Uterus (tissue), 4 donors: ENCODE results near the gene ARAP2. TPM values are rescaled to one million over a fixed set of nuclear protein-coding genes. Genes with fewer than 3 reads are reported as not detected.

ENCODE experiments used
- DNase-seq, 2 donors: peaks; one replicate each; pipeline ENCODE4 v3.0.0-alpha.2; 2019 to 2020
- H3K27ac ChIP-seq, 2 donors: fragments of 200-600 bp; sonication (generic); 1 replicate in 1 of 2; 2 replicates in 1 of 2; pipeline ENCODE4 v1.5.1; 2016 to 2018
- H3K27me3 ChIP-seq, 2 donors: fragments of 200-600 bp; sonication (generic); one replicate each; pipeline ENCODE4 v1.5.1; 2018 to 2019; ENCODE audit warnings: control low read depth in 1 of 2
- H3K36me3 ChIP-seq, 2 donors: fragments of 200-600 bp; sonication (generic); one replicate each; pipeline ENCODE4 v1.5.1; 2019; ENCODE audit warnings: control low read depth in 1 of 2
- H3K4me1 ChIP-seq, 2 donors: fragments of 200-600 bp; sonication (generic); one replicate each; pipeline ENCODE4 v1.5.1; 2018 to 2019; ENCODE audit warnings: control low read depth in 1 of 2
- H3K4me3 ChIP-seq, 2 donors: fragments of 200-600 bp; sonication (generic); 1 replicate in 1 of 2; 2 replicates in 1 of 2; pipeline ENCODE4 v1.5.1; 2018 to 2019; ENCODE audit warnings: mild to moderate bottlenecking in 1 of 2
- H3K9me3 ChIP-seq, 2 donors: fragments of 200-600 bp; sonication (generic); one replicate each; pipeline ENCODE4 v1.5.1; 2019; ENCODE audit warnings: control low read depth in 1 of 2
- CTCF ChIP-seq, 4 experiments: fragments of 200-600 bp in 2 of 4; fragments of 450-650 bp in 2 of 4; sonication (generic) in 2 of 4; IDR thresholded peaks; one replicate each; pipeline ENCODE4 v1.5.1; 2016 to 2019; ENCODE audit warnings: antibody characterized with exemption in 4 of 4, mild to moderate bottlenecking in 2 of 4, moderate library complexity in 1 of 4
- POLR2A ChIP-seq, 2 donors: fragments of 450-650 bp; IDR thresholded peaks; one replicate each; pipeline ENCODE4 v1.6.1; 2016; ENCODE audit warnings: antibody characterized with exemption in 2 of 2, mild to moderate bottlenecking in 1 of 2, moderate library complexity in 1 of 2
- intact Hi-C: fragments of 100-400 bp; cut with DNase I; formaldehyde crosslinking; loops from one replicate; pipeline ENCODE4 v1.15.1; 2023; ENCODE audit warnings: low total_unique reads
- total RNA-seq, 4 donors: library from RNA; depleted of rRNA in 3 of 4; stranded (reverse); fragments of >200 nt in 3 of 4; gene quantifications; one replicate each; pipeline versions ENCODE4 v1.1.0 to v1.2.4, GENCODE V29; 2014 to 2023
- donor health status: DM: yes; HTN: yes; CAD: no.

The ARAP2 gene
- total RNA-seq, 4 donors from 2014 or later = 10.5 to 134 (median 27.1) TPM

- no peak overlapping the region for H3K27ac ChIP-seq
- no peak overlapping the region for H3K4me3 ChIP-seq
- TF ChIP-seq CTCF (IDR thresholded peaks at IDR 0.05) (no peak), POLR2A (IDR thresholded peaks at IDR 0.05) (no peak)
- H3K27me3 ChIP-seq = no peaks in the 10 kb centered on the region
- H3K36me3 ChIP-seq = no peaks in the 10 kb centered on the region
- no peak for DNase-seq
- intact Hi-C loops = no loop called here
- H3K9me3 ChIP-seq = no peaks in the 10 kb centered on the region
- H3K4me1 ChIP-seq = no peaks in the 10 kb centered on the region
Measured at GRCh38 chr4:36286481-36286871, 42.2 kb upstream of the ARAP2 start.

DNA sequence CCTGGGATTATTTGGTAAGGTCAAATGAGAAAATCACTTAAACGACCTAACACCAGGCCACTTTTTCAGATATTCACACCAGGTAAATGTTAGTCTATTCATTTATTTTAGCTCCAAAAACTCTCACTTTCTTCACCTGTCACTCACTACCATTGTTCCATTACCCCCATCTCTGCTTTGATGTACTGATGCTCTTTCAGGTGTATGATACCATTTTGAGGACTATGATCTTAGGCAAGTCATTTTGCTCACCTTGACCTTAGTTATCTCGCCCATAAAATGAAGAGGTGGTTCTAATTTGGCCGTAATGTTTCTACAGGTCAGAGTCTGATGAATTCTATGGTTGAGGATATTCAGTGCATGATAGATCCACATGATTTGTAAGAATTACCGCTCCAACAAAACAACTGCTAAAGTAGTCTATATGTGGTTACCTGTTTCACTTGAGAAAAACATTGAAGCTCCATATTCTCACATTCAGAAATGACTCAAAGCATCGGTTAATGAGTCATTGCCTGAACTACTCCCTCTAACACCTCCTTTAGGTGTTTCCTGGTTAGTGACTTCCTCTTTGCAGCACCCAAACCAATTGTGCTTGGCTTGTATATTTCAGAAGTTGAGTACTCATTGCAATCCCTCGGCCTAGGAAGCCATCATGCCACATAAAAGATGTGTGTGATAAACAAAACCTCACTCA, 41.6 kb upstream of the ARAP2 start:
- Histone ChIP-seq H3K9me3 (no peaks in the 10 kb centered on the region), H3K4me3 (no peak overlapping the region), H3K27me3 (no peaks in the 10 kb centered on the region), H3K4me1 (no peaks in the 10 kb centered on the region), H3K27ac (no peak overlapping the region), H3K36me3 (no peaks in the 10 kb centered on the region)
- no peak for DNase-seq
- intact Hi-C loops = no loop called here
- no peak for TF ChIP-seq CTCF (IDR thresholded peaks at IDR 0.05)
- TF ChIP-seq POLR2A (IDR thresholded peaks at IDR 0.05) = no peak

DNA sequence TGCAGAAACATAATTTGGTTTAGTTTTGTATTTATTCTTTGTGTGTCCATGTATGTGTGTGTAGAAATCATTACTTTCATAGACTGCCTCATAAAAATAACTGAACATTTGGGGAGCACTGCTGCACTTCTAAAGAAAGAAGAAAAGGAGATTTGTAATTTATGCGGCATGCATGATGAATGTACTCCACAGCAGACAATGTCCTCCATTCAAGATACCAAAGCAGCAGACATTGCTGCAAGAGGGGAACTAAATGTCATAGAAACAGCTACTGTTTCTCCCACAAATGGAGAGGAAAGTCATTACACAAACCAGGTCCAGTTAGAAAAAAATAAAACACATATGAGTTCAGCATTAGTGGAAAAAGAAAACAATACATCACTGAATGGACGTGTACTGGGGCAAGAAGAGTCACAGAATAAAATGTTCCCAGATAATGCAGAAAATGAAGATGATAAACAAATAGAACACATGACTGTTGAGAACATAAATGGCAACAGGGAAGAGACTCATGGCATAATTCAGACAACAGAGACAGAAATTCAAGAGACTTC, 39.7 kb upstream of the ARAP2 start:
- no peak overlapping the region for H3K27ac ChIP-seq
- no peak for TF ChIP-seq CTCF (IDR thresholded peaks at IDR 0.05)
- no peak for TF ChIP-seq POLR2A (IDR thresholded peaks at IDR 0.05)
- intact Hi-C loops = no loop called here

DNA sequence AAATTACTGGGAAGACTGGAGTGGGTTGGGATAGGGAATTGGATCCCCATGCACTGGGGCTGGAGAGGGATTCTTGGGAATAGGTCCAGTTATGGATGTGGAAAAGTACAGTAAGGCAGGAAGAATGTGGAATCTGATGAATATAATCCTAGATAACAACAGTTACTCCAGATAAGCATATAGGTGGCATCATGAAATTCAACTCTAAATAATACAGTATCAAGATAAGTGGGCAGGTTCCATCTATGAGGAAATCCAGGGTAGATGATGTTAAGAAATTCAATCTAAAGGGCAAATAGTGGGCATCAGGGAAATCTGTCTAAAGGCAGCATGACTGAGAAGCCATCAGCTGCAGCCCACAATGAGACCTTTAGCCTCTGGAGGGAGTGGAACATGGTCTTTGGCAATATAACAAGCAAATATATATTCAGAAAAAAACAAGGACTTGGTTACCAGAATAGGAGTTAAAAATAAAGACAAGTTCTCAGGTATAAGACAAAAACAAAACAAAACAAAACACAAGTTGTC, 38.3 kb upstream of the ARAP2 start:
- Histone ChIP-seq H3K36me3 (no peaks in the 10 kb centered on the region), H3K27me3 (no peaks in the 10 kb centered on the region), H3K4me3 (no peak overlapping the region), H3K4me1 (no peaks in the 10 kb centered on the region), H3K9me3 (no peaks in the 10 kb centered on the region), H3K27ac (no peak overlapping the region)
- TF ChIP-seq CTCF (IDR thresholded peaks at IDR 0.05) = no peak
- no peak for TF ChIP-seq POLR2A (IDR thresholded peaks at IDR 0.05)
- DNase-seq = no peak
- intact Hi-C loops = no loop called here

More for the DNA sequence above, 39.7 kb upstream of the ARAP2 start:
- no peak for DNase-seq
- Histone ChIP-seq H3K4me3 (no peak overlapping the region), H3K9me3 (no peaks in the 10 kb centered on the region), H3K27me3 (no peaks in the 10 kb centered on the region), H3K4me1 (no peaks in the 10 kb centered on the region), H3K36me3 (no peaks in the 10 kb centered on the region)

GRCh38 chr4:36281384-36282106, 37.2 kb upstream of the ARAP2 start, which contains the start of gene DTHD1:
TSS of gene DTHD1 (plus strand) at chr4:36281616. CDS start at chr4:36281759, 143 bp downstream.
- no peaks in the 10 kb centered on the region for H3K9me3 ChIP-seq
- no peaks in the 10 kb centered on the region for H3K4me1 ChIP-seq
- no peaks in the 10 kb centered on the region for H3K36me3 ChIP-seq
- intact Hi-C loops = no loop called here
- no peak within 1 kb of the TSS for H3K27ac ChIP-seq
- no peaks in the 10 kb centered on the region for H3K27me3 ChIP-seq
- DNase-seq = no peak
- TF ChIP-seq CTCF (IDR thresholded peaks at IDR 0.05) (no peak), POLR2A (IDR thresholded peaks at IDR 0.05) (no peak)
- H3K4me3 ChIP-seq = no peak within 1 kb of the TSS
